HG02623 (cell line): ENCODE measurements around the gene SPRED1.

Source experiments
- ATAC-seq: cut with Tn5 transposase; IDR thresholded peaks from one replicate; pipeline ENCODE4 v1.9.1; 2021; ENCODE audit warnings: moderate library complexity; ENCODE audit not compliant: unreplicated experiment

Gene SPRED1

DNA sequence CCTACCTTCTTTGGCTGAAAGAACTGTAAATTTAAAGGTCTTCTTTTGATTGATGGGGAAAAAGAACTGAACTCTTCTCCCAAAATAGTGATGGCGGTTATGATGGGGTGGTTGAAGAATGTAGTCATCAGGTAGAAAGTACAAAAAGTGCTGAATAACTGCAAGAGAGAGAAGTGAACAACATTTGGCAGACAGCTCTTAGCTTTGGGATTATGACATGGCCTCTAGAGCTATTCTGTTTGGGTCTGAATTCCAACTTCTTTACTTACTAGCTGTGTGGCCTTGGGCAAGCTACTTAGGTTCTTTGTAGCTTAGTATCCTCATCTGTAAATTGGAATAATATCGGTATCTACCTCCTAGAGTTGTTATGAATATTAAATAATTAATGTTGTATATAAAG lies 91.7 kb downstream of the SPRED1 start:
- no peak for ATAC-seq

DNA sequence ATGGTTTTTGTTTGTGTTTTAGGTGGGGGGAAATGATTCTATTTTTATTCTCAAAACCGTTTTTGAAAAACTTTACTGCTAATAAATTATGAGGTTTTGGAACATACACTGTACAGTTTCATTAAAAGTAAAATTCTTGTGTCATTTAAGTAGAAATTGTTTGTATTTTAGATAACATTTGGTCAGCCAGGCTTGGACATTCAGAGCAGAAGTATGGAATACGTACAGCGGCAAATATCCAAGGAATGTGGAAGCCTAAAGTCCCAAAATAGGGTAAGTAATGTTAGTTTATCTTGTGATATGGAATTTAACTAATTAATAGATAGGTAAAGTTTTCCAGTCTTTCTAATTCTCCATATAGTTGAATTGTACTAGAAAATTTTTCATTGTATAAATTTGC lies 96.6 kb downstream of the SPRED1 start:
- no peak for ATAC-seq

DNA sequence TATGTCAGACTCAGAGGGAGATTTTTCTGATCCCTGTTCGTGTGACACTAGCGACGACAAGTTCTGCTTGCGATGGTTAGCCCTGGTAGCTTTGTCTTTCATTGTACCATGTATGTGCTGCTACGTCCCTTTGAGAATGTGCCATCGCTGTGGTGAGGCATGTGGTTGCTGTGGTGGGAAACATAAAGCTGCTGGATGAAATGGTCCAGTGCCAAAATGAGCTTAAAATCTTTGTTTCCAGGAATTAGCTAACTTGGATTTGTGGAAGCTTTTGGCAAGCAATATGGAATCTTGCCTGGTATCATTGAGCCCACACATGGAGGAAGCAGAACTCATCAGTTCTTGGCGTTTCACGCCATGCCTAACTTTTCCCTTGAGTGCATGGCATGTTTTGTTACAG lies 98.8 kb downstream of the SPRED1 start:
- no peak for ATAC-seq

DNA sequence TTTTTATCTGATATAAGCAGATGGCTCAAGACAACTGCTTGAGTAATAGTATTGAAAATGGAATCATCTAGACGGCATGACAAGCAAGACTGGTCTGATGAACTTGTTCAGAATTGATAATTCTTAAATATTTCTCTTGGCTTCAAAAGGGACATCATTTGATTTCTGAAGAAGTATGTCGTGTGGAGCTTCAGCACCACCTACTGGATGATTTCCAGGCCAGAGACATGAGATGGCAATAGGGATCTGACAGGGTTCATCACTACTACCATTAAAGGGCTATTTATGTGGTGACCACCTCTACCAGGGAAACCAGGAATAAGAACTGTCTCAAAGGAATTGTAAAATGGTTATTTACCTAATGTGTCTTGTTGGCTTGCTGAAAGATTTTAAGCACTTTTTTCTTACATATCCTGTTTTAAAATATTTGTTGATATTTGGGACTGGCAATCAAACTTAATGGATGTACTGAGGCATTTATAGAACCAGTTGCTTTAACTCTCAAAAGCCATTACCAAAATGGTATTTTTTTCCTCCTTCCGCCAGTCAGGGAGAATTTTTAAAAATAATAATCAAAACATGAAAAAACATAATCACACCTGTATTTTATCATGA lies 101.8 kb downstream of the SPRED1 start:
- ATAC-seq = no peak

DNA sequence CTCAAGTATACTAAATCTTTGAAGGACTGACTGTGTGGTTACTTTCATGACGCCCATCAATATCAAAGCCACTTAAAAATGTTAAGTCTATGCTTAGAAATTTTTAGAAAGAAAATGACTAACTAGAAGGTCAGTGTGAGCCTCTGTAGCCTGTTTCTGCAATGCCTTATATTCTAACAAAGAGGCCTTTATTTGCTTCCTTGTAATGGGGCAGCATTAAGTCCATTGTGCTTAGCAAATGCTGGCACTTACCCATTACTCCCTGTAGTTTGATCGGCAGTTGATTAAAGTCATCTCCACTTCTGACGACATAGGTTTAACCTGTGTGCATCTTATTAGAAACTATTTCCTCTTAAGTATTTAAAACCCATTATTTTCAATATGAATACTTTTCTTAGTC lies 109.7 kb downstream of the SPRED1 start:
- ATAC-seq = no peak

DNA sequence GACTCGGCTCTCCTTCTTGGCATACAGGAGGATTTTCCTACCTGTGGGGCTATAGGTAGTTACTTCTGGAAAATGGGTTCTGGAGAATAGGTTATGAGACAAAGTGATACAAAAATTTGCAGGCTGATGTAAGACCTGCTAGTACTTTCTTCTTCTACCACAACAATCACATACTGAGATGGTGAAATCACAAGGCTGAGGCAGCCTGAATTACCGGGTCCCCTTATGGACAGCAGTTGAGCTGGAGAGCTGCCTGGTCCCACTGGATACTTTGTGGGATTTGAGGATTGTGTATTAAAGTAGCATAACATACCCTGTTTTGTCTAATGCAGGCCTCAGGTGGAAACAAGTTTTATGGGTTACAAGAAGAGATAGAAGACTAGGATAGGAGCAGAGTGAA lies 114.8 kb downstream of the SPRED1 start:
- ATAC-seq = no peak

DNA sequence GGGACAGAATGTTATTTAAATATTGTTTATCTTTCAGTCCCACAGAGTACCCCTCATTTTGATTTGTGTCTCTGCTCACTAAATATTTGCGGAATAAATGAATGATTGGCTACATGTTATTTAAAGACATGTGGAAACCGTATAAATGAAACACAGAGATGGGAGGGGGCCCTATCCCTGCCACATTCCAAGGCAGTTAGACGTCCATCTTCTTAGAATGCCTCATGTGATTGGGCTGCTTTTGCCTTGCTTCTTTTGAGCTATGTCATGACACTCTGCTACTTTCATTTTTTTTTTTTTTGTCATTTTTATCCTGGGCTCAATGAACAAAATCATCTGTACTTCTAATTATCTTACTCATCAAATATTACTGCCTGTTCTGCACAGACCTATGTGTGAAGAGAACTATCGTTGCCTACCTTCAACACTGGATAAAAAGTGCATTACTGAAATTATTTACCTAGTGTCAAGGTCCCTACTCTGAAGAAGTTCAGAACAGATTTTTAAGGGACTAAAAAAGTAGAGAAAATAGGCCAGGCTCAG lies 117.4 kb downstream of the SPRED1 start:
- no peak for ATAC-seq

DNA sequence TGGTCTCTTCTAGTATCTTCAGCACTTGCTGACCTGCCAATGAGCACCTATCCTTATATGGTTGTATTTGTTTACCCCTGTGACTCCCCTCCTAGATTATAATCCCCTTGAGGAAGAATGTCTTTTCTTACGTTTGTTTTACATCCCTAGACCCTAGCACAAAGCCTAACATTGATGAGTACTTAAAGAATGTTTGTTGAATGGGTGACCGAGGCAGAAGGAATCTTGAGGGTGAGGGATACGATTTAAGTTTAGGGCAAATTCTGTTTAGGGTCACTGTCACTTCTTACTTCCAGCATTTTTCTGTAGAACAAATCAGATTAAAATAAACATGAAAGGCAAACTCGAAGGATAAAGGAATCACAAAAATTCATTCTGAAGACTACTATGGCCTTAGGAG lies 120.4 kb downstream of the SPRED1 start:
- no peak for ATAC-seq

DNA sequence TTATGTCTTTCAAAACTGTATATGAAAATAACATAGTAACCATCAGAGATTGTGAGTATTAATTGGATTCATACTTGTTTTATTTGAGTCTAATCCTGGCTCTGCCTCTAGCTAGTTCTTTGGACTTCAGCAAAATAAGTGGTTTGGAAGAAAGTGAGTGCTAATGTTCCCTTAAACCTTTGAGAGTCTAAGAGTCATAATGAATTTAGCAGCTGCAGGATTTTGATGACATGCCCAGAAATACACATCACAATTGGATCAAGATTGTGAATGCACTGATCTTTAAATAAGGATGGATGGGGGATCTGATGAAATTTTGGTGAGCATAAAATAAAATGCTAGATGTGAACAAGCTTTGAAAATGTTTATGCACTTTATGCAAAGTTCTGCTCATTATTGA lies 121.4 kb downstream of the SPRED1 start:
- ATAC-seq = no peak

DNA sequence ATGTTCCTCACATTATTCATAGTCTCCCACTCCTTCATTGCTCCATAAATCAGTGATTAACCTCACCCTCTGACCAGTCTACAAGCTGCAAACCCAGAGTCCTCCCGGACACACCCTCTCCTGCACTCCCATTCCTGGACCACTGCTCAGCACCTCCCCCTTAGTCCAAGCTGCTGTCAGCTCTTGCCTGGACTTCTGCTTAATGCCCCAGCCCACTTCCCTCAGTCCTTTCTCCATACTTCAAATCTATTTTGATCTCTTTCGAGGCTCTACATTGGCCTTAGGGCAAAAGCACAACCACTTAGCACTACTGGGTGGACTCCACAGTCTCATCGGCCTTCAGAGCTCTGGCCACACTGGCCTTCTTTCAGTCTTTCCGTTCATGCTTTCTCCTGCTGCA lies 121.9 kb downstream of the SPRED1 start:
- no peak for ATAC-seq

DNA sequence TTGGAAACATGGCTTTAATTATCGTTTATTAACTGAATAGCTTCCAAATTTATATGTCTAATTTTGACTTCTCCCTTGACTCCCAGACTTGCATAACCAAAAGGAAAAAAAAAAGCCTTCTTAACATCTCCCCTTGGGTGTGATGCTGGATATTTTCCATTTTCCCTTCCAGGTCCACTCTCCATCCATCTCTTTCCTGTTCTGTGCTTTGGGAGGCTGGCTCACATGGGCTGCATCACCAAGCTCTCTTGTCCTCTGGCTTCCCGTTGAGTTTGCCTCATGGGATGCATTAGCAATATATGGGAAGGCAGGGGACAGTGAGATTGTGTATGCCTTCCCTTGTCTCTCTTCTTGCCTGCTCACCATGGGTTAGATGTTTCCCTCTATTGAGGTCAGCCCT lies 123.4 kb downstream of the SPRED1 start:
- no peak for ATAC-seq

DNA sequence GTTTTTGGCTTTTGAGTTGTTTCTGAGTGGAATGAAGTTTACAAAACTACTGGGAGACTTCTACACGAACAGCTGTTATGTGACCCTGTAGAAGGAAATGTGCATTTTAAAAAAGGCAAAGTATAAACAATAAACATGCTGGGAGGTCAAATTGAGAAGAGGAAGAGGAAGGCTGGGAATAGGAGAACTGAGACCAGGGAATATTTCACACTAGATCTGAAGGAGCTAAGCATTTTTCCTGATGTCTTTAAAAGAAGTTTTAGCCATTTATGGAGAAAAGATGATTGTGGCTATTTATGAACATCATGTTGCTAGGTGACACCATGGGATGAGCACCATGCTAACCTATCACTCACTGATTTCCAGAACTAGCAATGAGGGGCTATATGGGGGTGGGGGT lies 125.0 kb downstream of the SPRED1 start:
- ATAC-seq = no peak

DNA sequence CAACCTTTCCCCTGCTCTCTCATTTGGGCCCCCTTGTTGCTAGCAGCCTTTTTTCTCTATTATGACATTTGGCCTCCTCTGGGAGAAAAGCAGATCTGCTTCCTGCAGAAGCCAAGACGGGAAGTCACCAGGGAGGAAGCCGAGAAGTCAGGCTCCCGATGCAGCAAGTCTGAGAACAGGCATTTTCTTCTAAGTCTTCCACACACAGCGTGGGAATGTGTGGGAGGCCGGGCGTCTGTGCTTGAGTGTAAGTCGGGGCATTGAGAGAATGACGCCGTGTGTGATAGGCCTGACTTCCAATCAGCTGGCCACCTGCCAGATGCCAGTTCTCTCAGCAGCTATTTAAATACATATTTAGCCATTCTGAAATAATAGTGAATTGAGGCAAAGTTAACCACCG lies 125.5 kb downstream of the SPRED1 start:
- ATAC-seq = no peak

DNA sequence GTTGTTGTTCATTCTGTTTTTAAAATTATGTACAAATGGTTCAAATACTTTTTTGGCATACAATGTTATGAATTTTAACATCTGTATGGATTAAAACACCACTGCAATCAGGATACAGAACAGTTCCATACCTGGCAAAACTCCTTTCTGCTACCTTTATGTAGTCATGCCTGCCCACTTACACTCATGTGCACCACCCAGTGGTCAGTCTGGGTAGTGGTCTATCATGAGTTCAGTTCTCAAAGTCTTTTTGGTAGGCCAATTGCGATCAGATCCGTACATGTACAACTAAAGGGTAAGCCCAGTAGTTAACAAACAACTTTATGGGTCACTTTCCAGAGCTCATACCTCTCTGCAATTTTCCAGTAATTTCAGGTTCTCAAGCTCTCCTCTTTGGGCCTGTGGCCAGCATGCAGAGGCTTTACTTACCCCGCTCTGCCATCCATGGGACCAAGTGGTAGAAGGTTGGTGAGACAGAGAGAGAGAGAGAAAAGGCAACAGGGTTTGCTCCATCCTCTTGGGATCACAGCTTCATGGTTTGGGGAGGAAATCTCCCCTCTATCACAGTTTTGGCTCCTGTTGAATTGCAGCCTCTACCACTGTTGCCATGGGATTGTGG lies 137.4 kb downstream of the SPRED1 start:
- ATAC-seq = peak; percentile 85

DNA sequence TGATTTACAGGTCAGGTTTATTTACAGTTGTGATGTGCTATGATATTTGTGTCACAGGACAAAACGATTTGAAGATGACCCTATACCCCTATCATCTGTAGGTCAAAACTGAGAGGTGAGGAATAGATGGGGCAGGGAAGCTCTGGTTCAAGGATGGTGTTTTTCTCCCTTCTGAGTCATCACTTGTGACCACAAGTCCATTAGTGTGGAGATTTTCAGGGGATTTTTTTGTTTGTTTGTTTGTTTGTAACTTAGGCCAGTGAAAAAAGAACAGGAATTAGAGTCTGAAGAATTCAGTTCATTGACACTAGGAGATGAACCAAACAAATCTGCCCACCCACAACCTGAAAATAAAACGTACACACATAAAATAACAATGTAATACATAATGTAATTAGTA lies 138.6 kb downstream of the SPRED1 start:
- no peak for ATAC-seq

DNA sequence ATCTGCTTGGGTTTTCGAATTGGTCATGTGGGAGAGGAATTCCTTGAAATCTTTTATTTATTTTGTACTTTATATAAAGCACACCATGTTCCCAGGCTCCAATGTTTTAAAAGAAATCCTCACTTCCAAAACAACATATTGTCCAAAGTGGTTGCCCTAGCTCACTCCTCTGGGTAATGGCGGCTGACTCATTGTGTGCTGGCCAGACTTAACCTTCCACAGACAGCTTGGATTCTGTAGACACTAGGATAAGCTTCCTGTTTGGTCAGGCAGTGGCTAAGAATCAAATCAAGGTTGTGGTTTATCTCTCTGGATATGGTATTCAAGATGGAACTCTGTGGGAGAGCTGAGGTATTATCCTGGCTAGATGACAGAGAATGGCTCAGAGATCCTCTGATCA lies 145.5 kb downstream of the SPRED1 start:
- no peak for ATAC-seq

DNA sequence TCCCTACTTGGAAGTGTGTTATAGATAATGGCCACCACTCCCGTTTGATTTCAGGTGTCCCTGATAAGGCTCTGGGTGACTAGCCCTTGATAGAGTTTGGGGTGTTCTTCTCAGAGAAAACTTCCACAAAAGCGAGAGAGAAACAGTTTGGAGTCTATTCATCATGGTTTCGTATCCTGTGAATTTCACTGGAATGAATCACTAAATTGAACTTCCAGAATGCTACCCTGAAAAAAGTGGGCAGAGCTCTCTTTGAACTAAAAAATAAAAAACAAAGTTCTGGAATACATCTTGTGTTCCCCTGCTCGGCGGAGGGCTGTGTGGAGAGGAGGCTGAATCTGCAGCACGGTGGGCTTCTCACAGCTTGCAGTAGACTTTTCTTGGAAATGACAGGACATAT lies 148.5 kb downstream of the SPRED1 start:
- ATAC-seq = no peak

DNA sequence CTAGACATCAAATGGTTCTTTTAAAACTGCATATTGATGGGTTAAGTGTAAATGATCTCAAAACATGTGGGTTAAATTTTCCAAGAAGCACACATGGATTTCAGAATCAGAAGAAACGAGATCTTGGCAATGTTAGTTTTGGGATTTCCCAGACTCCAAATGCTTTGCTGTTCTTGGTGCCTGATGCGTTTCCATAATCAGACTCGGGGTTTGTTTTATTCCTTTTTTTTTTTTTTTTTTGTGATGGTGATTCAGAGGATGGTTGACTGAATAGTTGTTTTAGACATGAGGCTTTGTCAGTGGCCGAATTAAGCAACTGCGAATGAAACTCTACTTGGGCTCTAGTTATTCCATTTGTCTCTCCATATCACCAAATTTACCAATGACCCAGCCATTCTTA lies 149.1 kb downstream of the SPRED1 start:
- no peak for ATAC-seq

DNA sequence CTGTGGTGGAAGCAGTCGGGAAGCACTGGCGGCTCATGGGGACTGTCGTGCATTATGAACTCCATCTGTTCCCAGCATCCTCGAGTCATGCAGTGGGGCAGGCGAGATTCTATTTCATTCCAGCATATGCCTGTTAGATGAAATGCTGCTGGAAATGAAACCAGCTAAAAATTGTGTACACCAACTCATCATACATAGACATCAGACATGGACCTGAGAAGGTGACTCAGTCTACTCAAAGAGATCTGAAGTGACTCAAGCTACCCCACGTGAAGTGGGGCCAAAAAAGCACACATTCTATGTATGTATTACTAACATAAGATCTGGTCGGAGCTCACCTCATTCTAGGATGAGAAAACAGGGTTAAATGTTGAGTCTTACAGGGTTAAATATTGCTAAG lies 153.8 kb downstream of the SPRED1 start:
- no peak for ATAC-seq
